ENCODE results near the gene PARD3.
"Not testable (repeated sequence)": the region's sequence is repeated elsewhere in the genome, so short reads cannot be mapped to it uniquely, and the experiment has no call there.

PARD3 gene

GRCh38 chr10:34078745-34079470, 736.2 kb downstream of the PARD3 start:
- no peak for DNase-seq (ENCODE audit: low read depth in 2 of 2)

GRCh38 chr10:34078017-34078744, 736.9 kb downstream of the PARD3 start:
- no peak for DNase-seq (ENCODE audit: low read depth in 2 of 2)

- DNase-seq (ENCODE audit: low read depth in 2 of 2): no peak
These were observed 738.7 kb downstream of the PARD3 start for GRCh38 chr10:34076443-34076842.

- DNase-seq (ENCODE audit: low read depth in 2 of 2): no peak
These were observed 739.7 kb downstream of the PARD3 start for GRCh38 chr10:34075254-34075926.

- DNase-seq (ENCODE audit: low read depth in 2 of 2): no peak
These were observed 741.0 kb downstream of the PARD3 start for GRCh38 chr10:34074051-34074450.

GRCh38 chr10:34067741-34068140, 747.4 kb downstream of the PARD3 start:
- DNase-seq (ENCODE audit: low read depth in 2 of 2): not testable (repeated sequence)

GRCh38 chr10:34063592-34063991, 751.5 kb downstream of the PARD3 start:
- no peak for DNase-seq (ENCODE audit: low read depth in 2 of 2)

GRCh38 chr10:34061841-34062240, 753.3 kb downstream of the PARD3 start:
- no peak for DNase-seq (ENCODE audit: low read depth in 2 of 2)
